HK-2 (cell line): ENCODE results near the gene FAM193A.
"Not testable (repeated sequence)": the region's sequence is repeated elsewhere in the genome, so short reads cannot be mapped to it uniquely, and the experiment has no call there.

ENCODE experiments used
- DNase-seq: peaks from one replicate; pipeline ENCODE4 v3.0.0-alpha.2; 2018; ENCODE audit not compliant: unreplicated experiment

FAM193A gene

GRCh38 chr4:2615821-2616220 lies 79.4 kb downstream of the FAM193A start:
- no peak for DNase-seq

GRCh38 chr4:2617955-2618354 lies 81.5 kb downstream of the FAM193A start:
- no peak for DNase-seq

DNA sequence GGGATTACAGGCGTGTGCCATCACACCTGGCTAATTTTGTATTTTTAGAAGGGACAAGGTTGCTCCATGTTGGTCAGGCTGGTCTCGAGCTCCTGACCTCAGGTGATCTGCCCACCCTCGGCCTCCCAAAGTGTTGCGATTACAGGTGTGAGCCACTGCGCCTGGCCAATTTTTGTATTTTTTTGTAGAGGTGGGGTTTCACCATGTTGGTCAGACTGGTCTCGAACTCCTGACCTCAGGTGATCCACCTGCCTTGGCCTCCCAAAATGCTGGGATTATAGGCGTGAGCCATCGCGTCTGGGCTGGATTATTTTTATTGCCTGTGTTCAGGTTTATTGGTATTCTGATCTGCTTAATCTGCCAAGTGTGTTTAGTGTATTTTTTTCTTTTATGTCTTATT lies 82.3 kb downstream of the FAM193A start:
- DNase-seq, result not testable (repeated sequence)

GRCh38 chr4:2619459-2619858 lies 83.0 kb downstream of the FAM193A start:
- no peak for DNase-seq

- no peak for DNase-seq
Observed at GRCh38 chr4:2621419-2621818, 85.0 kb downstream of the FAM193A start.

DNA sequence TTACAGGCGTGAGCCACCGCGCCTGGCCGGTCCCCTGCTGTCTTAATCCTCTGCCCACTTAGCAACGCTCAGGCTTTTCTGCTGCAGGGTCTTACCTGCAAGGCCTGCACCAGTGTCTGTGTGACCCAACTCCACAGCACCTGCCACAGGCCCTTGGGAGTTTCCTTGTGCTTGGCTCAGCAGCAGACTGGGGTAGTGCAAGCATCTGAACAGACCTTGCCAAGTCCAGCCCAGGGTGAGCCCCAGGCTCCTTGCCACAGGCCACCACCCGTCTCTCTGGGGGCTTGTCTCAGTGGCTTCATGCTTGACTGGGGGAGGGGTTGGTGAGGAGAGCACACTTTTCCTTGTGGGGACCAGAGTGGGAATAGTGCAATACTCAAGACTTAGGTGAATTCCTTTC lies 87.0 kb downstream of the FAM193A start:
- DNase-seq, result no peak

DNA sequence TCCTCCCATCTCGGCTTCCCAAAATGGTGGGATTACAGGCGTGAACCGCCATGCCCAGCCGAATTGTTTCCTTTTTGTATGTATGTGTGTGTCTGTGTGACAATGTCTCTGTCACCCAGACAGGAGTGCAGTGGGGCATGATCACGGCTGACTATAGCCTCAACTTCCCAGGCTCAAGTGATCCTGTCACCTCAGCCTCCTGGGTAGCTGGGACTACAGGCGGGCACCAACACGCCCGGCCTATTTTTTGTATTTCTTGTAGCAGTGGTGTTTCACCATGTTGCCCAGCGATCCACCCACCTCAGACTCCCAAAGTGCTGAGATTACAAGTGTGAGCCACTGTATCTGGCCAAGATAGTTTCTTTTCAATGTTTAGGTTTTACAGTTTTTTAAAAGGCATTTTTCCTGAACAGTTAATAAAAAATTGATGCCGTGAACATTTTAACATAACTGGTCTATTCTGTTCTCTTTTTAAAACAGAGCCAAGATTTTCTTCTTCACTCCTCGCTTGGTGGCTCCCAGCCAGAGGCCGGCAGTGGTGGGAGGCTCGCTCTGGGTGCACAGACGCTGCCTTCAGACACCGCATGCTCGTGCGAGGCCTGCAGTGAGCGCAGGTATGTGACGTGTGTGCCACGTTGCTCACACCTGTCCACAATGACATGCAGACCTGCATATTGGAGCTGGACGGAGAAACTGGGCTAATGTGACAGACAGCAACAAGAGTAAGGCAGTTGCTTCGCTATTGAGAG lies 88.5 kb downstream of the FAM193A start:
- DNase-seq, result no peak

- DNase-seq, result no peak
Observed at GRCh38 chr4:2626231-2626630, 89.8 kb downstream of the FAM193A start.

DNA sequence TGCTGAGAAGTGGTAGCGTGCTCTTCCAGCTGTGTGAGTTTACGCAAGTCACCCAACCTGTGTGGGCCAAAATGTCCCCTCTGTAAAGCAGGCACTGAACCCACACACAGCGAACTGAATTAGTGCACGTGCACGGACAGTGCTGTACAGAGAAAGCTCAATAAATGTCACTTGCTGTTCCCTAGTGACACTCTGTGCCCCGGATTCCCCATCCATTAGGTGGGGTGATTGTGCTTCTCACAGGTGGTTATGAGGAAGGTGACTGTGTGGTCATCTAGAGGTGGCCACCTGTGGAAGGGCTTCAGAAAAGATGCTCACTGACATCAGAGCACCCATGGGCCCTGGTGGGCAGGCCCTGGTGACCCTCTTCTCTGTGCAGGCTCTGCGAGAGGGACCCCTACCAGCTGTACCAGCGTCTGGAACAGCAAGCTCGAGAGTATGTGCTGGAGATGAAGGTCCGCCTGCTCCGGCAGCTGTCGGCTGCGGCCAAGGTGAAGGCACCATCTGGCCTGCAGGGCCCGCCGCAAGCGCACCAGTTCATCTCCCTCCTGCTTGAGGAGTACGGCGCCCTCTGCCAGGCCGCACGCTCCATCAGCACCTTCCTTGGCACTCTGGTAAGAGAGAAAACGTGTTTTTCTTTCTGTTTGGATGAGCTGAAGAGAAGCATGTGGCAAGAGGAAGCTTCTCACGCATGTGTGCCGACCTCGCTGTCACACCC lies 94.3 kb downstream of the FAM193A start:
- DNase-seq, result no peak

DNA sequence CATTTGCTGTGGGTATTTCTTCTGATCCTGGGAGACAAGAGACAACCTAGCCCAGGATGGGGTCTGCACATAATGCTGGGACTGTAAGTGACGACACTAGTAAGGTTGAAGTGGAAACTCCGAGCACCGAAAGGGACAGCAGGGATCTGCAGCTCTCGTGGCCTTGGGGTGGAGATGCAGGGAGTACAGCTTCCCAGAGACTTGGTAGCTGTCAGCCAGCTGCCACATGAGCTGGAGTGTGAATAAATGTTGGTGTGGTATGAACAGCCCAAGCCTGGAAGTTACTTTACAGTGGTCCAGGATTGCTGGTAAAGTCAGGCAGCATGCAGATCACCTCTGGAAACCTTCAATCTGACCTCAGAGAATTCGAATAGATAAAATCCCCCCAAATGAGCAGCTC lies 97.6 kb downstream of the FAM193A start:
- no peak for DNase-seq

DNA sequence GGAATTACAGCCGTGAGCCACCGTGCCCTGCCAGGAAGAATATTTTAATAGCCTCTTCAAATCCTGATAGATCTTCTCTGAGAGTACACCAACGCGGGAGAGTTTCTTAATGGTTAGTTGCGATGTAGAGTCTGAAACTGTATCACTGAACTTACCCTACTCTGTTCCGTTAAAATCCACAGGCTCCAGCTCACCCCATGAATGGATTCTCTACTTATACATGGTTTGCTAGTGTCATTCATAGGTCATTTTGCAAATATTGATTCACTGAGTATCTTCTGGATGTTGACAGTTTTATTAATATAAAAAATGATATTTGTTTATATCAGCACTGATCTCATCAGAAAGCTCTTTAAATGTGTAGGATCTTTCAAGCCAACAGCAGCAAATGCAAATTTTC lies 99.9 kb downstream of the FAM193A start:
- DNase-seq, result no peak

GRCh38 chr4:2636994-2637393 lies 100.5 kb downstream of the FAM193A start:
- not testable (repeated sequence) for DNase-seq

DNA sequence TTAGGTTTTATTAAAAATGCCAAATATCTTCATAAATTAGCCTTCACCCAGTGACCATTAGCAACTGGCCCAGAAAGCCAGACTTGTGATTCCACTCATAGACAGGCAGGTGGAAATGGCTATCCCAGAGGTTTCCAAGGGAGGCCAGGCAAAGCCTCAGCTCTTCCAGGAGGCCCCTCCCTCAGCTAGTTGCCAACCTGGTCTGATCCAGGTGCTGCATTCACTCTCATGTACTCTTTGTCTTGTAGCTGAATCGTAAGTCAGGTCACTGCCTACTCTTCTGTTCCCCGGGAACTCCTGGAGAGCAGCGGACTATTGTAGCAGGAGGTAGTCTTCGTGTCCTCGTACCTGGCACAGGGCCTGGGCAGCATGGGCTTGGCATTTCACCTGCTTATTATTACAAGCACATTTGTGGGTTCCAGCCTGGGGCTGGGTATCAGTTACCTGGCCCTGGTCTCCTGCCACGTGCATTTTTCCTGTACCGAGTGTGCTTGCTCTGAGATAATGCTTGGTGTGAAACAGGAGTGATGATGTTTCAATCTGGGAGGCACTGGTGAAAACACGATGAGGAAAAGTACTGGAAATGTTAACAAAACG lies 101.6 kb downstream of the FAM193A start:
- no peak for DNase-seq

DNA sequence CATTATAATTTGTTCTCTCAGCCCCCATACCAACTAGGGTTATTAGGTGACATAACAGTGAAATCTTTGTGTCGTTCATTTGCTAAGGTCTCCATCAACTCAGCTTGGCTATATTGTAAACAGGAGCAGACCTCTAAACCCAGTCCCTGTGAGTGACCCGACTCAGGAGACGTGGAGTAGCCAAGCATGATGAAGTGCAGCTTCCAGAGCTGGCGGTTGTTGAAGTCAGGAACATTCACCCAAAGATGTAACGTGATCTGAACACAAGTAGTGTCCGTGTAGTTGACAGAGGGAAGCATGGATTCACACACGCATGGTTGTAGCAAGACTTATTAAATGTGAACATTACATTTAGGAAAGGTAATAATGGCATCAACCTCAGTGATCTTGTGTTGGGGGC lies 102.3 kb downstream of the FAM193A start:
- no peak for DNase-seq

- DNase-seq, result no peak
Observed at GRCh38 chr4:2642968-2643367, 106.5 kb downstream of the FAM193A start.

DNA sequence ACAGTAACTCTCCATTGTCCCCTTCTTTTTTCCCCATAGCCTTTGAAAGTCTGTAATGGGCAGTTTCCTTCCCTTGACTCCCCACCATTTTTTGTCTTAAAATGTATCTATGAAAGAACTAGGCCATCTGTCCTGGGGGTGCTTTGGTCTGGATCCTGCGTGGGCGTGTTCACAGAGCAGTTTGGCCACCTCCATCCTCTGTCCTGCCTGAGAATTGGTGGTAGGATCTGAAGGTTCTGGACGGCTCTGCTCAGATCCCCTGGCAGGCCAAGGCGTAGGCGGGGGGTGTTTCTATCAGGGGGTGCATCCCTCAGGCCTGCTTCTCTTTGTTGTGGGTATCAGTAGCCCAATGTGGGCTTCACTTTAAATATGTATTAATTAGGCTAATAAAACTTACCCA lies 107.1 kb downstream of the FAM193A start:
- no peak for DNase-seq

GRCh38 chr4:2646396-2647149 lies 110.1 kb downstream of the FAM193A start:
- DNase-seq, result no peak

- no peak for DNase-seq
Observed at GRCh38 chr4:2647403-2648158, 111.1 kb downstream of the FAM193A start.

DNA sequence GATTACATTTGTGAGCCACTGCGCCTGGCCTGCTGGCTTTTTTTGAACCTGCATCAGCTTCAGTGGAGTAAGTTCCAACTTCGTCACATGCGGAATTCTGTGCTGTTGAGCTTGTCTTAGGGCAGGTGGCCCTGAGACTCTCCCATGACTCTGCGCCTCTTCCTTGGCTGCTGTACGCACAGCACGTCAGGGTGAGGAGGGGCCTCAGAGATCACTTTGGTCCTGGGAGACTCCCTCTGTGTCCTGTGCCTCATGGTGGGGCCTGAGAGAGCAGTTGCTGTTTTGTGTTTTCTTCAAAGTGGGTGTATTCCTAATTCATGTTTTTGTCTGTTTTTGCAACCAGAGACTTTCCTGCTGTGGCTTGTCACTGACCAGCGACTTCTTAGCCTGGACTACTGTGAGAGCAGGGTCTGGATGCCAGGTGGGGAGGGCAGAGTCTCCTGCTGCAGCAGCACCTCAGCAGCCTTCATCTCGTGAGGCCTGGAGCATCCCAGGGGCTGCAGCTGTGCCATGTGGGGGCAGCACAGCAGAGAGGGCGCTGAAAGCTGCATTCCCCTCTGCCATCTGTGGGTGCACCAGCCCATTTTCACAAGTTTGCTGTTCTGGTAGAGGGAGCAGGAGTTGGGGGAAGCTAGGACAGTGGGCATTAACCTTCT lies 111.8 kb downstream of the FAM193A start:
- no peak for DNase-seq

DNA sequence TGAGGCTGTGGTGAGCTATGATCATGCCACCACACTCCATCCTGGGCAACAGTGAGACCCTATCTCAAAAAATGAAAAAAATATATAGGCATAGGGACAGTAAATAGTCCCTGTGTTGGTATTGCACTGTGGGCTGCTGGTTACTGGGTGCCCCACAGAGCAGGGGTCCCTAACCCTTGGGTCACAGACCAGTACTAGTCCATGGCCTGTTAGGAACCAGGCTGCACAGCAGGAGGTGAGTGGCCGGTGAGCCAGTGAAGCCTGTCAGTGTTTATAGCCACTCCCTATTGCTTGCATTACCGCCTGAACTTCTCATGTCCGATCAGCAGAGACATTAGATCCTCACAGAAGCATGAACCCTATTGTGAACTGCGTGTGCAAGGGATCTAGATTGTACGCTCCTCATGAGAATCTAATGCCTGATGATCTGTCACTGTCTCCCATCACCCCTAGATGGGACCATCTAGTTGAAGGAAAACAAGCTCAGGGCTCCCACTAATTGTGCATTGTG lies 113.2 kb downstream of the FAM193A start:
- DNase-seq, result no peak

- DNase-seq, result no peak
Observed at GRCh38 chr4:2650276-2650675, 113.8 kb downstream of the FAM193A start.
